Spleen (tissue), 7 donors: ENCODE measurements around the gene WDR72.

Experiments
- POLR2A ChIP-seq, 3 donors: fragments of 450-650 bp; IDR thresholded peaks; one replicate each; pipeline ENCODE4 v1.5.1; 2017; ENCODE audit warnings: antibody characterized with exemption in 3 of 3, mild to moderate bottlenecking in 1 of 3
- POLR2AphosphoS5 ChIP-seq, 3 donors: sonication (generic); formaldehyde crosslinking; IDR thresholded peaks; one replicate each; pipeline ENCODE4 v1.5.1; 2017; ENCODE audit warnings: antibody characterized with exemption in 3 of 3
- TF ChIP-seq, protein P1 (sequence below), 11 experiments: fragments of 200-600 bp in 7 of 11; fragments of 450-650 bp in 4 of 11; sonication (generic) in 4 of 11; IDR thresholded peaks in 8 of 11; conservative IDR thresholded peaks in 3 of 11; 1 replicate in 7 of 11; 2 replicates in 4 of 11; pipeline versions ENCODE4 v1.4.0 to v1.8.0; 2016 to 2021; ENCODE audit warnings: antibody characterized with exemption in 11 of 11, inconsistent platforms in 4 of 11, mild to moderate bottlenecking in 1 of 11
- donor health status: DM: no; HTN: no; CAD: no; lungs with moderate emphysema.
- donor health status: DM: no; HTN: no; CAD: no.
- donor health status: DM: no; HTN: no; CAD: no.

GRCh38 chr15:53563627-53564026, 195.8 kb downstream of the WDR72 start:
- TF ChIP-seq, protein P1, sequence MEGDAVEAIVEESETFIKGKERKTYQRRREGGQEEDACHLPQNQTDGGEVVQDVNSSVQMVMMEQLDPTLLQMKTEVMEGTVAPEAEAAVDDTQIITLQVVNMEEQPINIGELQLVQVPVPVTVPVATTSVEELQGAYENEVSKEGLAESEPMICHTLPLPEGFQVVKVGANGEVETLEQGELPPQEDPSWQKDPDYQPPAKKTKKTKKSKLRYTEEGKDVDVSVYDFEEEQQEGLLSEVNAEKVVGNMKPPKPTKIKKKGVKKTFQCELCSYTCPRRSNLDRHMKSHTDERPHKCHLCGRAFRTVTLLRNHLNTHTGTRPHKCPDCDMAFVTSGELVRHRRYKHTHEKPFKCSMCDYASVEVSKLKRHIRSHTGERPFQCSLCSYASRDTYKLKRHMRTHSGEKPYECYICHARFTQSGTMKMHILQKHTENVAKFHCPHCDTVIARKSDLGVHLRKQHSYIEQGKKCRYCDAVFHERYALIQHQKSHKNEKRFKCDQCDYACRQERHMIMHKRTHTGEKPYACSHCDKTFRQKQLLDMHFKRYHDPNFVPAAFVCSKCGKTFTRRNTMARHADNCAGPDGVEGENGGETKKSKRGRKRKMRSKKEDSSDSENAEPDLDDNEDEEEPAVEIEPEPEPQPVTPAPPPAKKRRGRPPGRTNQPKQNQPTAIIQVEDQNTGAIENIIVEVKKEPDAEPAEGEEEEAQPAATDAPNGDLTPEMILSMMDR (IDR thresholded peaks at IDR 0.05 in 8 of 11, conservative IDR thresholded peaks at IDR 0.05 in 3 of 11), result no peak
- TF ChIP-seq POLR2A (IDR thresholded peaks at IDR 0.05), result no peak
- no peak for TF ChIP-seq POLR2AphosphoS5 (IDR thresholded peaks at IDR 0.05)
